Hematopoietic multipotent progenitor cell treated with erythropoietin and hydrocortisone succinate and interleukin-3 and kit ligand, for 8 days (in vitro differentiated cells): ENCODE measurements around the gene SPOCK1.
A peak's percentile ranks its signal among the peaks of the same experiment; 100 is the strongest.
"Not testable (repeated sequence)": the region's sequence is repeated elsewhere in the genome, so short reads cannot be mapped to it uniquely, and the experiment has no call there.

ENCODE experiments used
- DNase-seq: peaks from one replicate; pipeline ENCODE4 v3.0.0-alpha.2; 2015

SPOCK1 gene

GRCh38 chr5:137498736-137499505 is at the start of gene SPOCK1:
Gene SPOCK1, minus strand, starts transcription at chr5:137499326.
- peak; percentile 56 for DNase-seq

DNA sequence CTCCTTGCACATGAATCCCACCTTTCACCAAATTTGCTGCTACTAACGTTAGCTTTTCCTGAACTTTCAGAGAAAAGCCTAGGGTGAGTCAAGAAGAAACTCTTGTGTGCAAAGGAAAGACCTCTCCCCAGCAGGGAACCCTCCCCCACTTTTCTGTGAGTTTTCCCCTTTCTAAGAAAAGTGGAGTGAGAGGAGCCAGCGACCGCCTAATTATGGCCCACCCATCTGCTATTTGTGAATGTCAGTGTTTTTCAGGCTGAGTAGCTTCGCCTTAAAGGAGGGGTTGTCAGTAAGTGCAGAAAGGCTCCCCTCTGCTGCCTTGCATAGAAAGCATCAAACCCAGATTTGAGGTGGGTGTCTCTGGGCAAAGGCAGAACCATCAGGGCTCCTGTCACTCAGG is 46.8 kb upstream of the SPOCK1 start:
- no peak for DNase-seq

DNA sequence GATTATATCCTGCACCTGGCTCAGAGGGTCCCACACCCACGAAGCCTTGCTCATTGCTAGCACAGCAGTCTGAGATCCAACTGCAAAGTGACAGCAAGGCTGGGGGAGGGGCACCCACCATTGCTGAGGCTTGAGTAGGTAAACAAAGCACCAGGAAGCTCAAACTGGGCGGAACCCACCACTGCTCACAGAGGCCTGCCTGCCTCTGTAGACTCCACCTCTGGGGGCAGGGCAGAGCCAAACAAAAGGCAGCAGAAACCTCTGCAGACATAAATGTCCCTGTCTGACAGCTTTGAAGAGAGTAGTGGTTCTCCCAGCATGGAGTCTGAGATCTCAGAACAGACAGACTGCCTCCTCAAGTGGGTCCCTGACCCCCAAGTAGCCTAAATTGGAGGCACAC is 36.3 kb upstream of the SPOCK1 start:
- DNase-seq, result not testable (repeated sequence)

DNA sequence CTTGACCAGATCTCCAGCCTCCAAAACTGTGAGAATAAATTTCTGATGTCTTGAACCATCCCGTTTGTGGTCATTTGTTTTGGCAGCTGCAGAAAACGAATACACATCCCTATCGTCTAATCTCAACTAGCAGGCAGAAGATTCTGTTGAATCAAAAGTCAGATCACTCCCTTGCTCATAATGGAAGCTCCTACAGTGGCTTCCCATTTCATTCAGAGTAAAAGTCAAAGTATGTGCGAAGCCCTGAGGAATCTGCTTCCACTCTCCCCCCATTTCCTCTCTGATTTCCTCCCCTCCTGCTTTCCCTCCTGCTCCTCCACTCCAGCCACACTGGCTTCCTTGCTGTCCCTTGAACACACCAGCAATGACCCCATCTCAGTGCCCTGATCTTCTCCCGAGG is 34.8 kb upstream of the SPOCK1 start:
- no peak for DNase-seq

- DNase-seq, result no peak
These were observed 32.1 kb upstream of the SPOCK1 start for GRCh38 chr5:137531266-137531665.

- no peak for DNase-seq
These were observed 22.1 kb upstream of the SPOCK1 start for GRCh38 chr5:137521246-137521645.

- no peak for DNase-seq
These were observed 17.8 kb upstream of the SPOCK1 start for GRCh38 chr5:137516961-137517360.

- DNase-seq, result no peak
These were observed 17.2 kb upstream of the SPOCK1 start for GRCh38 chr5:137516251-137516797.

DNA sequence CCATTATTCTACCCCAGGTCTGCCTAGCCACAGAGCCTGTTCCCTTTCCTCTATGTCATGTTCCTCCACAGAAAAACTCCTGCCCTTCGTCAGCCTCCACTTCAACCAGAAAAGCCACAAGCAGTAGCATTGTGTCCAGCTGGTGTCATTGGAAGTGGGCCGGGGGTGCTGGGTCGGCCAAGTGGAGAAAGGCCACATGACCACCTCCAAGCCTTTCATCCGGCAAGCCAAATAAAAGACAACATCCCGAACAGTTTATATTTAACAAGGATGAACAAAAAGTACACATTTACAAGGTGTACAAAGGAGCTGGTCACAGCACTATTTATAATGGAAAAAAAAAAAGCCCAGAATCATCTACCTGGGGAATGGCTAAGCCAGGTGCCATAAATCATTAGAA is 16.1 kb upstream of the SPOCK1 start:
- DNase-seq, result no peak

DNA sequence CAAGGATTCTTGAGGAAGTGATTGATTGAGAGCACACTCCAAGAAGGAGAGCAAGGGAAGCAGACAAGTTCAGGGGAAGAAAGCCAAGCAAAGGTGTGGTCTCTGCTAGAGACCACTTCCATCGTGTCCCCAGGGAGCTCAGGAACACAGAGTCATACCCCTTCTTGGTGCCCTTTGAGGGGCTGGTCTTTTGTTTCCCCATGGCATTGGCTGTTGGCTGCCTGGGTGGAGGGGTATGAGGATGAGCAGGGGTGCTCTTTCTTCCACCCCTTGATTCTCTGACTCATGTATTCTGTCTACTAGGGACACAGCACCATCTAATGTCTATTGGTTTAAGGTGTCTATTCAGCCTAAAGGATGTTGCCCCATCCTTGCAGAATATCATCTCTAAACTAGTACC is 11.5 kb upstream of the SPOCK1 start:
- no peak for DNase-seq

- DNase-seq, result no peak
These were observed 8.0 kb upstream of the SPOCK1 start for GRCh38 chr5:137507150-137507549.

DNA sequence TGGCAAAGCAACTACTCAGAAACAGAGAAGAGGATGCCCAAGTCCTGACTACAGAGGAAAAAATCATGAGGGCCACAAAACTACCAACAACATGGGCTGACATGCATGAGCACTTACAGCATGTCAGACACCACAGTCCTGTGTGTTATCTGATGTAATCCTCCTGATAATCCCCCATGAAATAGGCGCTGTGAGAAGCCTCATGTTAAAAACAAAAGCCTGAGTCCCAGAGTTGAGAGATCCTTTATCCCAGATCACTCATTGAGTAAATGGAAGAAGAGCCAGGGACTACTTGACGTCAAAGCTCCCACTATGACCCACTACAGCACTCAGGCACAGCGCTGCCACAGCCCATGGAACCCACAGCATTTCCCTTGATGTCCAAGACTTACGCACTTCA is 7.2 kb upstream of the SPOCK1 start:
- no peak for DNase-seq

DNA sequence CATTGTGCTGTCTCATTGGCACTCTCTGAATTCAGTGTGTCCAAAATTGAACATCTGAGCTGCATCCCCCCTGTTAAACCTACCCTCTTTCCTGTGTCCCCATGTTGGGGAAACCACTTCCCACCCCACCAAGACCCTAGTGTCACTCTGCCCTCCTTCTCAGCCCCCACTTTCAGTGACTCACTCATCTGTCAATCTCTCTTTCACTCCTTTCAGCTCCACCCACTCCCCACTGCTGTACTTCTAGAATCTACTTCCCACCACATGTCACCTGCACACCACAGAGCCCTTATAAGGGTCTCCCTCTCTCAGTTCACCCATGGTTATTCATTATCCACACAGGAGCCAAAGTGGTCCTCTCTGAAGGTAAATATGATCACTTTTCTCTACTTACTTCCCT is 5.8 kb upstream of the SPOCK1 start:
- no peak for DNase-seq

- DNase-seq, result no peak
These were observed 4.3 kb upstream of the SPOCK1 start for GRCh38 chr5:137503456-137503855.

DNA sequence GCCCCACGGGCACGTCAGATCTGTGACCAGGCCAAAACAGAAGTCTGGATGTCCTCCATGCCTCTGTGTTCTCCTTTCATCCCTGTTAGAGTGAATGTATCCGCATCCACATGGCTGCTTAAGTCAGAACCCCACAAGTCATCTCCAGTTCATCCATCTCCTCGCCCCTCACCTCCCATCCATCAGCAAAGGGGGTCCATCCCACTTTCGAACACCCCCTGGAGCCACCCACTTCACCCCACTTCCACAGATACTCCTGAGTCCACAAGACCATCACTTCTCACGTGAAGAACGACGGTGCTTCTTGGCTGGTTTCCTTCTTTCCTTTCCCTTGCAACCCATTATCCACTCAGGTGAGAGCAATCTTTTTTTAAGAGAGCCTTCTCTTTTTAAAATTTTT is 3.5 kb upstream of the SPOCK1 start:
- DNase-seq, result no peak

DNA sequence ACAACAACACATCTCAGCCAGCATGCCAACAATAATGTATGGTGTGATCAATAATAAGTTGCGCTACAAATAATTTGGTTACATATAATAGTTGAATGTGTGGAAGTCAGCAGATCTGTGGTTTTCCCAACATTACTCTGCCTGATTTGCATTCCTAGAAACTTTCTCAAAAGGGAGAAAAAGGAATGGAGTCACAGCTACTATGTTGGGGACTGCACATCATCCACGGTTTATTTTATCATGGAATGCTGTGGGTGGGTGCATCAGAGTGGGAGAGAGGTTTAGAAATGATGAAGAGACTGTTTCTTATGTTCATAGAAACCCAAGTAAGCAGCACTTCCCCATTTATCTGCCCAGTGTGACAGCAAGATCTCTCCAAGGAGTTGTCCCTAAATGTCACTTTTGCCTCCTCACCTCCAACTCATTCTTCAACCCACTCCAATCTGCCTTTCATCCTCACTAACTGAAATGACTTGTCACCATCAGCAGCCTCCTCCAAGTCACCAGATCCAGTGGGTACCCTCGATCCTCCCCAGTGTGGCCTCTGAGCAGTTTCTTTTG is 2.8 kb upstream of the SPOCK1 start:
- DNase-seq, result no peak

- DNase-seq, result no peak
These were observed 2.1 kb upstream of the SPOCK1 start for GRCh38 chr5:137501226-137501625.

- DNase-seq, result no peak
These were observed 1.6 kb upstream of the SPOCK1 start for GRCh38 chr5:137500615-137501225.

DNA sequence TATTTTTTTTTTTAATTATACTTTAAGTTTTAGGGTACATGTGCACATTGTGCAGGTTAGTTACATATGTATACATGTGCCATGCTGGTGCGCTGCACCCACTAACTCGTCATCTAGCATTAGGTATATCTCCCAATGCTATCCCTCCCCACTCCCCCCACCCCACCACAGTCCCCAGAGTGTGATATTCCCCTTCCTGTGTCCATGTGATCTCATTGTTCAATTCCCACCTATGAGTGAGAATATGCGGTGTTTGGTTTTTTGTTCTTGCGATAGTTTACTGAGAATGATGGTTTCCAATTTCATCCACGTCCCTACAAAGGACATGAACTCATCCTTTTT is 351 bp upstream of the SPOCK1 start:
- not testable (repeated sequence) for DNase-seq

DNA sequence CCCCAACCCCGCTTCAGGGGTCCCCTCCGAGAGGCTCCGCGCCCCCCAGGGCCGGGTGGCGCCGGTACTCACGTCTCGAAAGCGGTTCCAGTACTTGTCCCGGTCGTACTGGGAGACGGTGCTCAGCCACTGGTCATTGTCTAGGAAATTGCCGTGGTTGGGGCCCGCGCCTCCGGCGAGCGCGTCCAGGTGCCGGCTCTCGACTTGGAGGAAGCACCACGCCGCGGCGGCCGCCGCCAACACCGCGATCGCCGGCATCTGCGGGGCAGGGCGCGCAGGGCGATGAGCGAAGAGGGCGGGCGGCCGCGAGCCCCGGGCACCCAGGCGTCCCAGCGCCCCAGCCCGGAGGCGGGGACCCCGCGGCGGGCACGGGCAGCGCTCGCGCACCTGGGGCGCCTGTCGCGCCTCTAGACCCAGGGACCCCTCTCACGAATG is 808 bp downstream of the SPOCK1 start:
- no peak for DNase-seq

DNA sequence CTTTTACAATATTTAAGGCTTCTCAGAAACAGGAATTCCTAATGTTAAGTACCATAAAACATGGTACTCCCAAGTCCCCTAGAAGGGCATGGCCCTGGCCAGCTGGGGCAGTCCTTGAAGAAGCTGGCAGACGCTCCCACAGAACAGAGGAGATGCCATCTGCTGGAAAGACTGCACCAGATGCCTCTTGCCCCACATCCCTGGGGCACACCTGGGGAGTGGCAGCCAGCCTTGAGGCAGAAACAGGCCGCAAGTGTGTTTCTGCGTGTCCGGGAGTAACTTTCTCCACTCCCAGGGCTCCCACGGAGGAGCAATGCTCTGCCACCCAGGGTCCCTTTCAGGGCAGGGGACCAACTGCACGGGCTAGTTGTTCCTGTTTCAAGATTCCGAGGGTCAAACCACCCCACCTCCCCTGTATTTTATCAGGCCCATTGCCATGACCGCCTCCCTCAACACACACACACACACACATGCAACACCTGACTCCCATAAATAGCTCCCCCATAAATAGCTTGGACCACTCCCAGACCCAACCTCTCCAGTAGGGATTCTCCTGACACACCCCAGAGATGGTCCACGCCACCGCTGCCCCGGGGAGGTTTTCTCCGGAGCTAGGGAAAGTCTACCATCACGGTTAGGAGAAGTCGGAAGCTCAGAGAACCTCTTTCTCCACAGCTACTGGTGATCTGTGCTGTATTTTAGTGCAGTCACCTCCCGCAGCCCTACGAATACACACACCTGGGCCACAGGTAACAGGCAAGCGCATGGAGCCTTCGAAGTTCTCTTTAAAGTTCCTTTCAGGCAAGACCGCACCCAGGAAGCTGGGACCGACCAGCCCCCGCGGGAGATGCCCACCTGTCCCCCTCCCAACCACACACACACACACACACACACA is 1.5 kb downstream of the SPOCK1 start:
- DNase-seq, result no peak

GRCh38 chr5:137496919-137497318 is 2.2 kb downstream of the SPOCK1 start:
- no peak for DNase-seq

DNA sequence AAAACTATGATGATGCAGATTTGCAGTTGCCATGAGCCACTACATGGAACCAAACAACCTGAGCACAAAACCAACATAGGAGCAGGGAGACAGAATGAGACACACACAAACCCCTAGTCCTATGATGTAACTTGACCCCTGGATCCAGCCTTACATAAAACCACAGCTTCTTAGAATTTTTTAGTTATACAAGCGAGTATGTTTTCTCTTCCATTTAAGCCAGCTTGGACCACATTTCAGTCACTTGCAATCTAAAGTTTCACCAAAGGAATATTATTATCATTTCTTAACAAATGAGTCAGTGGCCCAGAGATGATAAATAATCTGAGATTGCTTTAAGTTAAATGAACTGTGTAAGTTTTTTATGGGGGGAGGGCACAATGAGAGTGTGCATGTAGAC is 6.8 kb downstream of the SPOCK1 start:
- DNase-seq, result no peak
